UCSD-AML1 (cell line): ENCODE data around the gene PCNX2.
"Not testable (repeated sequence)": the region's sequence is repeated elsewhere in the genome, so short reads cannot be mapped to it uniquely, and the experiment has no call there.

Experiments
- DNase-seq: peaks from one replicate; lab custom pipeline; 2025; ENCODE audit not compliant: unreplicated experiment; lab: John Stamatoyannopoulos, UW

PCNX2 gene

GRCh38 chr1:233019083-233019482 lies 276.4 kb downstream of the PCNX2 start:
- no peak for DNase-seq

- no peak for DNase-seq
These were observed 278.7 kb downstream of the PCNX2 start for GRCh38 chr1:233016798-233017197.

GRCh38 chr1:233015965-233016364 lies 279.6 kb downstream of the PCNX2 start:
- no peak for DNase-seq

GRCh38 chr1:233012021-233012420 lies 283.5 kb downstream of the PCNX2 start:
- no peak for DNase-seq

- DNase-seq: no peak
These were observed 285.4 kb downstream of the PCNX2 start for GRCh38 chr1:233010146-233010545.

- DNase-seq: no peak
These were observed 289.0 kb downstream of the PCNX2 start for GRCh38 chr1:233006541-233006973.

- no peak for DNase-seq
These were observed 289.4 kb downstream of the PCNX2 start for GRCh38 chr1:233006108-233006507.

- no peak for DNase-seq
These were observed 289.8 kb downstream of the PCNX2 start for GRCh38 chr1:233005703-233006102.

GRCh38 chr1:233005156-233005555 lies 290.4 kb downstream of the PCNX2 start:
- DNase-seq: no peak

- DNase-seq: no peak
These were observed 291.1 kb downstream of the PCNX2 start for GRCh38 chr1:233004451-233004850.

GRCh38 chr1:233003638-233004037 lies 291.9 kb downstream of the PCNX2 start:
- not testable (repeated sequence) for DNase-seq

GRCh38 chr1:232999956-233000625 lies 295.4 kb downstream of the PCNX2 start:
- no peak for DNase-seq

- no peak for DNase-seq
These were observed 296.9 kb downstream of the PCNX2 start for GRCh38 chr1:232998646-232999045.

- DNase-seq: no peak
These were observed 297.4 kb downstream of the PCNX2 start for GRCh38 chr1:232998138-232998537.

- DNase-seq: no peak
These were observed 299.4 kb downstream of the PCNX2 start for GRCh38 chr1:232996143-232996542.

- DNase-seq: no peak
These were observed 300.3 kb downstream of the PCNX2 start for GRCh38 chr1:232995189-232995588.

- DNase-seq: no peak
These were observed 302.0 kb downstream of the PCNX2 start for GRCh38 chr1:232993555-232993954.

GRCh38 chr1:232992227-232992626 lies 303.3 kb downstream of the PCNX2 start:
- DNase-seq: no peak

GRCh38 chr1:232991238-232991637 lies 304.3 kb downstream of the PCNX2 start:
- DNase-seq: no peak

- DNase-seq: no peak
These were observed 305.1 kb downstream of the PCNX2 start for GRCh38 chr1:232990176-232991128.

- no peak for DNase-seq
These were observed 306.9 kb downstream of the PCNX2 start for GRCh38 chr1:232988572-232989040.

- DNase-seq: no peak
These were observed 307.8 kb downstream of the PCNX2 start for GRCh38 chr1:232987774-232988140.
